Activated T-helper 1 cell treated with anti-CD3 and anti-CD28 coated beads, Interleukin-12 subunit alpha, Interleukin-12 subunit beta, Interleukin-2, Interleukin-4 antibody, amounts not matched to agents 30 ng/mL and 10 ng/mL and 1 ng/mL, durations not matched to agents 14 hours and 24 hours and 36 hours (primary cell): ENCODE measurements around the gene PTPRE. TPM values are rescaled to one million over a fixed set of nuclear protein-coding genes. Genes with fewer than 3 reads are reported as not detected.
"Not testable (repeated sequence)": the region's sequence is repeated elsewhere in the genome, so short reads cannot be mapped to it uniquely, and the experiment has no call there.

Experiments used
- DNase-seq: peaks from one replicate; pipeline ENCODE4 v3.0.0; 2021; ENCODE audit warnings: low spot score
- H3K27ac Mint-ChIP-seq: one replicate; pipeline ENCODE4 v1.8.0; 2021; ENCODE audit warnings: mild to moderate bottlenecking, mixed read lengths
- H3K27me3 Mint-ChIP-seq: one replicate; pipeline ENCODE4 v1.8.0; 2022; ENCODE audit warnings: mild to moderate bottlenecking, moderate library complexity, mixed read lengths; ENCODE audit not compliant: insufficient read depth
- H3K36me3 Mint-ChIP-seq: one replicate; pipeline ENCODE4 v1.8.0; 2021; ENCODE audit warnings: low read depth, mixed read lengths
- H3K4me1 Mint-ChIP-seq: one replicate; pipeline ENCODE4 v1.8.0; 2021; ENCODE audit warnings: low read depth, mixed read lengths
- H3K4me3 Mint-ChIP-seq: one replicate; pipeline ENCODE4 v1.8.0; 2021; ENCODE audit warnings: mild to moderate bottlenecking, moderate library complexity, mixed read lengths
- H3K9me3 Mint-ChIP-seq: one replicate; pipeline ENCODE4 v1.8.0; 2021; ENCODE audit warnings: mixed read lengths
- intact Hi-C: fragments of 100-400 bp; cut with micrococcal nuclease; formaldehyde crosslinking; loops from one replicate; pipeline ENCODE4 v1.15.1; 2024
- total RNA-seq: library from RNA; stranded (reverse); gene quantifications from 2 replicates; pipeline ENCODE4 v1.2.3, GENCODE V29; 2022

The PTPRE gene
- total RNA-seq, 1 donor from 2014 or later: 41.8 TPM

GRCh38 chr10:127978481-127978880 is 71.6 kb downstream of the PTPRE start:
- intact Hi-C loops: no loop called here
- Mint-ChIP-seq H3K27me3 (peaks cover 7% of the 10 kb centered on the region), H3K36me3 (peaks cover 2% of the 10 kb centered on the region)

GRCh38 chr10:127979045-127979444 is 72.1 kb downstream of the PTPRE start:
- Mint-ChIP-seq H3K27ac (no peak overlapping the region), H3K4me3 (no peak overlapping the region), H3K27me3 (peaks cover 2% of the 10 kb centered on the region), H3K4me1 (peaks cover 15% of the 10 kb centered on the region), H3K36me3 (peaks cover 2% of the 10 kb centered on the region), H3K9me3 (peaks cover 7% of the 10 kb centered on the region)
- DNase-seq: no peak
- intact Hi-C loops: no loop called here

More at GRCh38 chr10:127978481-127978880, 71.6 kb downstream of the PTPRE start:
- Mint-ChIP-seq H3K4me1 (peaks cover 12% of the 10 kb centered on the region), H3K9me3 (peaks cover 7% of the 10 kb centered on the region), H3K4me3 (no peak overlapping the region), H3K27ac (no peak overlapping the region)
- no peak for DNase-seq

- Mint-ChIP-seq H3K4me3 (no peak overlapping the region), H3K4me1 (peaks cover 15% of the 10 kb centered on the region), H3K36me3 (peaks cover 2% of the 10 kb centered on the region), H3K27ac (no peak overlapping the region), H3K9me3 (peaks cover 7% of the 10 kb centered on the region), H3K27me3 (peaks cover 2% of the 10 kb centered on the region)
- DNase-seq: no peak
- intact Hi-C loops: no loop called here
These were observed 72.7 kb downstream of the PTPRE start for GRCh38 chr10:127979566-127979965.

GRCh38 chr10:127980898-127981297 is 74.0 kb downstream of the PTPRE start:
- intact Hi-C loops: no loop called here
- Mint-ChIP-seq H3K4me1 (peaks cover 15% of the 10 kb centered on the region), H3K9me3 (peaks cover 7% of the 10 kb centered on the region), H3K36me3 (peaks cover 2% of the 10 kb centered on the region), H3K27me3 (peaks cover 2% of the 10 kb centered on the region), H3K4me3 (no peak overlapping the region), H3K27ac (no peak overlapping the region)
- no peak for DNase-seq

GRCh38 chr10:127982601-127983000 is 75.7 kb downstream of the PTPRE start:
- no peak overlapping the region for H3K27ac Mint-ChIP-seq
- no peaks in the 10 kb centered on the region for H3K27me3 Mint-ChIP-seq
- H3K4me1 Mint-ChIP-seq: peaks cover 26% of the 10 kb centered on the region
- peaks cover 7% of the 10 kb centered on the region for H3K9me3 Mint-ChIP-seq
- DNase-seq: no peak
- intact Hi-C loops: no loop called here
- peaks cover 2% of the 10 kb centered on the region for H3K36me3 Mint-ChIP-seq
- no peak overlapping the region for H3K4me3 Mint-ChIP-seq

GRCh38 chr10:127983344-127984100 is 76.6 kb downstream of the PTPRE start:
- no peaks in the 10 kb centered on the region for H3K27me3 Mint-ChIP-seq
- H3K4me1 Mint-ChIP-seq: peaks cover 24% of the 10 kb centered on the region
- H3K36me3 Mint-ChIP-seq: peaks cover 2% of the 10 kb centered on the region
- H3K4me3 Mint-ChIP-seq: no peak overlapping the region
- H3K9me3 Mint-ChIP-seq: peaks cover 7% of the 10 kb centered on the region
- no peak overlapping the region for H3K27ac Mint-ChIP-seq
- intact Hi-C loops: no loop called here
- no peak for DNase-seq

- H3K4me3 Mint-ChIP-seq: no peak overlapping the region
- H3K27ac Mint-ChIP-seq: no peak overlapping the region
- peaks cover 2% of the 10 kb centered on the region for H3K36me3 Mint-ChIP-seq
- no peak for DNase-seq
- peaks cover 35% of the 10 kb centered on the region for H3K4me1 Mint-ChIP-seq
- no peaks in the 10 kb centered on the region for H3K27me3 Mint-ChIP-seq
- intact Hi-C loops: no loop called here
- H3K9me3 Mint-ChIP-seq: peaks cover 5% of the 10 kb centered on the region
These were observed 78.0 kb downstream of the PTPRE start for GRCh38 chr10:127984945-127985344.

- intact Hi-C loops: no loop called here
- Mint-ChIP-seq H3K4me3 (no peak overlapping the region), H3K27me3 (no peaks in the 10 kb centered on the region), H3K4me1 (peaks cover 54% of the 10 kb centered on the region), H3K36me3 (no peaks in the 10 kb centered on the region), H3K27ac (peak overlapping the region; percentile 73), H3K9me3 (no peaks in the 10 kb centered on the region)
- DNase-seq: no peak
These were observed 79.9 kb downstream of the PTPRE start for GRCh38 chr10:127986531-127987466.

GRCh38 chr10:127987467-127988380 is 80.8 kb downstream of the PTPRE start:
- no peak overlapping the region for H3K4me3 Mint-ChIP-seq
- no peaks in the 10 kb centered on the region for H3K9me3 Mint-ChIP-seq
- no peaks in the 10 kb centered on the region for H3K27me3 Mint-ChIP-seq
- intact Hi-C loops: no loop called here
- no peak for DNase-seq
- no peaks in the 10 kb centered on the region for H3K36me3 Mint-ChIP-seq
- H3K4me1 Mint-ChIP-seq: peaks cover 60% of the 10 kb centered on the region
- no peak overlapping the region for H3K27ac Mint-ChIP-seq

GRCh38 chr10:127989481-127990012 is 82.6 kb downstream of the PTPRE start:
- no peaks in the 10 kb centered on the region for H3K27me3 Mint-ChIP-seq
- peaks cover 61% of the 10 kb centered on the region for H3K4me1 Mint-ChIP-seq
- peak overlapping the region; percentile 65 for H3K4me3 Mint-ChIP-seq
- DNase-seq: no peak
- H3K36me3 Mint-ChIP-seq: no peaks in the 10 kb centered on the region
- H3K9me3 Mint-ChIP-seq: no peaks in the 10 kb centered on the region
- intact Hi-C loops: loop anchor here (2.0 to 5.0 kb wide), 3 partner anchors 82 to 642 kb away; partner anchors contain the start of gene PTPRE
- H3K27ac Mint-ChIP-seq: peak overlapping the region; percentile 96

GRCh38 chr10:127990132-127990788 is 83.4 kb downstream of the PTPRE start:
- not testable (repeated sequence) for H3K36me3 Mint-ChIP-seq, H3K27me3 Mint-ChIP-seq, H3K9me3 Mint-ChIP-seq, DNase-seq
- Mint-ChIP-seq H3K27ac (peak overlapping the region; percentile 96), H3K4me3 (peak overlapping the region; percentile 65), H3K4me1 (peaks cover 61% of the 10 kb centered on the region)
- intact Hi-C loops: loop anchor here (2.0 to 5.0 kb wide), 3 partner anchors 83 to 643 kb away; partner anchors contain the start of gene PTPRE
